Forelimb muscle (tissue), 1 donor: Measurements from ENCODE around the gene HOXD12. TPM values are rescaled to one million over a fixed set of nuclear protein-coding genes. Genes with fewer than 3 reads are reported as not detected.

Experiments used
- DNase-seq: peaks from one replicate; pipeline ENCODE4 v3.0.0-alpha.2; 2013; ENCODE audit warnings: low read depth
- polyA plus RNA-seq: library from polyadenylated mRNA; unstranded; fragments of 120-200 nt; gene quantifications from one replicate; pipeline ENCODE4 v1.2.1, GENCODE V29; 2013; ENCODE audit not compliant: insufficient read length

Gene HOXD12
- polyA plus RNA-seq, 1 donor, result not detected

GRCh38 chr2:176130957-176131847 lies 31.6 kb downstream of the HOXD12 start:
- DNase-seq, result no peak

GRCh38 chr2:176131848-176132158 lies 32.2 kb downstream of the HOXD12 start:
- no peak for DNase-seq

- DNase-seq, result no peak
These were observed 32.9 kb downstream of the HOXD12 start for GRCh38 chr2:176132205-176133171.

GRCh38 chr2:176133389-176133788 lies 33.8 kb downstream of the HOXD12 start:
- DNase-seq, result no peak

- no peak for DNase-seq
These were observed 34.4 kb downstream of the HOXD12 start for GRCh38 chr2:176134035-176134434.

GRCh38 chr2:176135035-176135440 lies 35.4 kb downstream of the HOXD12 start:
- DNase-seq, result no peak

- DNase-seq, result no peak
These were observed 37.0 kb downstream of the HOXD12 start for GRCh38 chr2:176136374-176137251.

GRCh38 chr2:176137252-176137580 lies 37.6 kb downstream of the HOXD12 start:
- no peak for DNase-seq

GRCh38 chr2:176137906-176138305 lies 38.3 kb downstream of the HOXD12 start:
- no peak for DNase-seq

- no peak for DNase-seq
These were observed 38.9 kb downstream of the HOXD12 start for GRCh38 chr2:176138526-176138922.

GRCh38 chr2:176138923-176139660 lies 39.5 kb downstream of the HOXD12 start:
- no peak for DNase-seq

GRCh38 chr2:176139661-176140512 lies 40.3 kb downstream of the HOXD12 start:
- no peak for DNase-seq

- no peak for DNase-seq
These were observed 41.1 kb downstream of the HOXD12 start for GRCh38 chr2:176140513-176141317.

- no peak for DNase-seq
These were observed 42.7 kb downstream of the HOXD12 start for GRCh38 chr2:176142281-176142680.

- DNase-seq, result no peak
These were observed 45.7 kb downstream of the HOXD12 start for GRCh38 chr2:176145085-176145969.

- no peak for DNase-seq
These were observed 46.5 kb downstream of the HOXD12 start for GRCh38 chr2:176146101-176146500.

- DNase-seq, result no peak
These were observed 47.0 kb downstream of the HOXD12 start for GRCh38 chr2:176146645-176147044.

GRCh38 chr2:176147210-176147799 lies 47.7 kb downstream of the HOXD12 start:
- DNase-seq, result no peak
